Liver (tissue), 9 donors: ENCODE data around the gene ACVR2B. TPM values are rescaled to one million over a fixed set of nuclear protein-coding genes. Genes with fewer than 3 reads are reported as not detected.

ENCODE experiments used
- DNase-seq: peaks from one replicate; pipeline ENCODE4 v3.0.0-alpha.2; 2017; ENCODE audit warnings: low spot score
- H3K27ac ChIP-seq, 2 donors: one replicate each; pipeline ENCODE4 v1.7.0; 2013; ENCODE audit warnings: inconsistent platforms in 2 of 2, low read length in 2 of 2, control low read depth in 1 of 2, low read depth in 1 of 2, mild to moderate bottlenecking in 1 of 2
- H3K27me3 ChIP-seq, 4 donors: one replicate each; pipeline versions ENCODE4 v1.6.1 to v1.7.0; 2013; ENCODE audit warnings: low read length in 3 of 4, inconsistent platforms in 1 of 4, mild to moderate bottlenecking in 1 of 4, moderate library complexity in 1 of 4; ENCODE audit not compliant: control insufficient read depth in 4 of 4, insufficient read depth in 4 of 4
- H3K36me3 ChIP-seq, 4 donors: one replicate each; pipeline versions ENCODE4 v1.6.1 to v1.7.0; 2013; ENCODE audit warnings: low read length in 3 of 4, mild to moderate bottlenecking in 3 of 4, low read depth in 1 of 4, moderate library complexity in 1 of 4; ENCODE audit not compliant: control insufficient read depth in 4 of 4, insufficient read depth in 3 of 4
- H3K4me1 ChIP-seq, 4 donors: one replicate each; pipeline versions ENCODE4 v1.6.1 to v1.7.0; 2013; ENCODE audit warnings: low read length in 3 of 4, mild to moderate bottlenecking in 3 of 4, moderate library complexity in 1 of 4; ENCODE audit not compliant: control insufficient read depth in 4 of 4, insufficient read depth in 4 of 4
- H3K4me3 ChIP-seq, 3 donors: one replicate each; pipeline versions ENCODE4 v1.6.1 to v1.7.0; 2013; ENCODE audit warnings: low read length in 3 of 3, control low read depth in 1 of 3, low read depth in 1 of 3, mild to moderate bottlenecking in 1 of 3
- H3K9ac ChIP-seq, 2 donors: one replicate each; pipeline ENCODE4 v1.7.0; 2013; ENCODE audit warnings: low read length in 2 of 2, mild to moderate bottlenecking in 2 of 2, moderate library complexity in 2 of 2, control low read depth in 1 of 2, low read depth in 1 of 2
- H3K9me3 ChIP-seq, 4 donors: one replicate each; pipeline versions ENCODE4 v1.6.1 to v1.7.0; 2013; ENCODE audit warnings: low read length in 3 of 4; ENCODE audit not compliant: control insufficient read depth in 4 of 4
- ATF3 ChIP-seq: IDR thresholded peaks from 2 replicates; pipeline ENCODE4 v1.6.1; 2016; ENCODE audit warnings: antibody characterized with exemption
- FOXA1 ChIP-seq: IDR thresholded peaks from 2 replicates; pipeline ENCODE4 v1.6.1; 2016; ENCODE audit warnings: antibody characterized with exemption
- FOXA2 ChIP-seq: IDR thresholded peaks from 2 replicates; pipeline ENCODE4 v1.6.1; 2016; ENCODE audit warnings: antibody characterized with exemption
- HNF4A ChIP-seq, 2 donors: conservative IDR thresholded peaks; 2 replicates each; pipeline ENCODE4 v1.6.1; 2016; ENCODE audit warnings: antibody characterized with exemption in 2 of 2, mild to moderate bottlenecking in 2 of 2
- HNF4G ChIP-seq: IDR thresholded peaks from 2 replicates; pipeline ENCODE4 v1.6.1; 2016; ENCODE audit warnings: antibody characterized with exemption
- JUND ChIP-seq, 2 donors: IDR thresholded peaks; 2 replicates each; pipeline ENCODE4 v1.6.1; 2016; ENCODE audit warnings: antibody characterized with exemption in 2 of 2
- REST ChIP-seq: IDR thresholded peaks from 2 replicates; pipeline ENCODE4 v1.6.1; 2016; ENCODE audit warnings: antibody characterized with exemption, mild to moderate bottlenecking
- RXRA ChIP-seq, 2 donors: IDR thresholded peaks; 2 replicates each; pipeline ENCODE4 v1.6.1; 2017 to 2018; ENCODE audit warnings: antibody characterized with exemption in 2 of 2, mild to moderate bottlenecking in 1 of 2
- SP1 ChIP-seq: IDR thresholded peaks from 2 replicates; pipeline ENCODE4 v1.6.1; 2018; ENCODE audit warnings: antibody characterized with exemption, mild to moderate bottlenecking
- TAF1 ChIP-seq: conservative IDR thresholded peaks from 2 replicates; pipeline ENCODE4 v1.6.1; 2016; ENCODE audit warnings: antibody characterized with exemption, mild to moderate bottlenecking
- YY1 ChIP-seq: IDR thresholded peaks from 2 replicates; pipeline ENCODE4 v1.6.1; 2016; ENCODE audit warnings: antibody characterized with exemption, mild to moderate bottlenecking
- ZBTB33 ChIP-seq: IDR thresholded peaks from 2 replicates; pipeline ENCODE4 v1.6.1; 2016; ENCODE audit warnings: antibody characterized with exemption
- WGBS: extraction: QIAGEN DNeasy Blood & Tissue Kit; methylation state at CpG from one replicate; pipeline ENCODE4 v1.1.7; 2013; 5-methylcytosine and 5-hydroxymethylcytosine counted together
- polyA plus RNA-seq, 2 donors: library from polyadenylated mRNA; stranded (reverse) in 1 of 2; unstranded in 1 of 2; fragments of 200-250 nt in 1 of 2; fragments of >200 nt in 1 of 2; fragmentation: Nextera tagmentation in 1 of 2; extraction: Ambion mirVana in 1 of 2; gene quantifications; one replicate each; pipeline versions ENCODE4 v1.2.1 to v1.2.3, GENCODE V29; 2013 to 2015
- total RNA-seq, 2 donors: library from RNA; depleted of rRNA; stranded (reverse); fragments of >200 nt; gene quantifications; one replicate each; pipeline ENCODE4 v1.2.3, GENCODE V29; 2014
- donor health status: healthy.
- donor health status: healthy.
- donor health status: healthy.
- donor health status: healthy.
- donor health status: healthy.

Gene ACVR2B
- total and polyA plus RNA-seq, 4 donors: 1.2 to 7.4 (median 4.7) TPM

DNA sequence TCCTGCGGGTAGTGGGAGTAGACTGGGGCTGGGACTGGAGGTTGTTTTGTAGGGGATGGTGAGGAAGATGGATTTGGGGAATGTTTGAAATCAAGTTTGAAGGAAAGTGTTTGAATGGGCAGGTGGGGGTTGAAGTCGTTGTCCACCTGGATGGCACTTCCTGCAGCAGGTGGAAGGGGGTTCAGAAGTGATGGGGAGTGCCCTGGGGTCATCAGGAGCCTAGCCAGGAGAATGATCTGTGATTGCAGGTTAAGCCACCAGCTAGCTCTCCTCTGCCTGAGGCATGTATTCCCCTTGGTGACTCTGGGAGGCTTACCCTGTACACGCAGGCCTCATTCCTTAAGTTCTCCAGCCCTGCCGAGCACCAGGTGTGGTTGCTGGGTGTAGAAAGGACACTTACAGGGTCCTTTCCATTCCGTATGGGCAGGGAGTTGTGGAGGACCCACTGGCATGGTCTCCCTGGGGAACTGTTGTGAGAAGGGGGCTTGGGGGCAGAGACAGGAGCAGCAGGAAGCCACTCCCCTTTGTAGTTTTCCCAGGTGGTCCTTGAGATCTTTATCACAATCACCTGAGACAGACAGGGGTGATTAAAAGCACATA is 22.6 kb downstream of the ACVR2B start (continued):
- no peak for TF ChIP-seq TAF1
- TF ChIP-seq SP1: no peak
- TF ChIP-seq HNF4A (conservative IDR thresholded peaks at IDR 0.05): no peak
- no peak for TF ChIP-seq FOXA1

DNA sequence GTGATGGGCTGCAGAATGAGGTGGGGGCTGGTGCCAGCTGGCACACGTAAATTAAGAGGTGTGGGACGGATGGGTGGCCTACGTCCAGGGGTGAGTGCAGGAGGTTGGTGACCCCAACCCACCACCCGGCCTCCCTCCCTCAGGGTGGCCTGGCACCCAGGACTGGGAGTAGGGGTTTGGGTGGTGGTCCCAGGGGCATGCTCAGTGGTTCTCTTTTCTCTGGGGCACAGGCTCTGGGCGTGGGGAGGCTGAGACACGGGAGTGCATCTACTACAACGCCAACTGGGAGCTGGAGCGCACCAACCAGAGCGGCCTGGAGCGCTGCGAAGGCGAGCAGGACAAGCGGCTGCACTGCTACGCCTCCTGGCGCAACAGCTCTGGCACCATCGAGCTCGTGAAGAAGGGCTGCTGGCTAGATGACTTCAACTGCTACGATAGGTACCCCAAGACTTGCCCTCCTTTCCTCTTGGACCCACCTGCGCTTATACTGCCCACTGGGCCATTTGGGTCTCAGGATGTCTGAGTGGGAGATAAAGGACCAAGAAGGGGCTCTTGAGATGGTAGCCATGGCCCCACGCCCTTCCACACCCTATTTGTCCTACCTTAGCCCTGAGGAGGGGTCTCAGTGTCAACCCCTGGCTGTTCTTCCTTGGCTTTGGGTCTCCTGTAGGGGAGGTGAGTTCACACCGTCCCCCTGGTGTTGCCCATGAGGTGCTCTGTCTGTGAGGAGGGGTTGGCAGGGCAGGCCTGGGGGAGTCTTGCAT is 23.5 kb downstream of the ACVR2B start:
- Histone ChIP-seq H3K27ac (no peak overlapping the region), H3K9ac (no peak overlapping the region), H3K27me3 (no peaks in the 10 kb centered on the region), H3K36me3 (peaks cover 2 to 37% (median 19%) of the 10 kb centered on the region in 4 donors), H3K9me3 (no peaks in the 10 kb centered on the region), H3K4me3 (no peak overlapping the region), H3K4me1 (peaks cover 6 to 20% (median 8%) of the 10 kb centered on the region in 4 donors)
- no peak for DNase-seq
- TF ChIP-seq HNF4G (no peak), SP1 (no peak), TAF1 (no peak), ZBTB33 (no peak), FOXA2 (no peak)
- 95% methylated on average over 21 of the region's 21 CpGs for WGBS

DNA sequence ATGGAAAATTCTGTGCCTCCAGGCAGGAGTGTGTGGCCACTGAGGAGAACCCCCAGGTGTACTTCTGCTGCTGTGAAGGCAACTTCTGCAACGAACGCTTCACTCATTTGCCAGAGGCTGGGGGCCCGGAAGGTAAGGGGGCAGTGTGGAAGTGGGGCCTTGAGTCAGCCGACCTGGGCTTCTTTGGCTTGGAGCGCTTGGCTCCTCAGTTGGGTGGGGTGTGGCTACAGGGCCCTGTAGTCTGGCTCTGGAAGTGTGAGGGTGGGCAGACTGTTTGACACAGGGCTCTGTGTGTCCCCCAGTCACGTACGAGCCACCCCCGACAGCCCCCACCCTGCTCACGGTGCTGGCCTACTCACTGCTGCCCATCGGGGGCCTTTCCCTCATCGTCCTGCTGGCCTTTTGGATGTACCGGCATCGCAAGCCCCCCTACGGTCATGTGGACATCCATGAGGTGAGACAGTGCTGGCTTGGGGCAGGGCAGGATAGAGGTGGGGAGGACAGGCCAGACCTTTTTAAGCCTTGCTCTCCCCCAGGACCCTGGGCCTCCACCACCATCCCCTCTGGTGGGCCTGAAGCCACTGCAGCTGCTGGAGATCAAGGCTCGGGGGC is 24.3 kb downstream of the ACVR2B start:
- Histone ChIP-seq H3K4me3 (no peak overlapping the region), H3K4me1 (peaks cover 1 to 13% (median 3%) of the 10 kb centered on the region in 4 donors), H3K36me3 (peaks cover 2 to 44% (median 25%) of the 10 kb centered on the region in 4 donors), H3K27me3 (no peaks in the 10 kb centered on the region), H3K9ac (no peak overlapping the region), H3K27ac (no peak overlapping the region), H3K9me3 (no peaks in the 10 kb centered on the region)
- no peak for DNase-seq
- TF ChIP-seq HNF4A (conservative IDR thresholded peaks at IDR 0.05) (no peak), RXRA (IDR thresholded peaks at IDR 0.05) (no peak), JUND (IDR thresholded peaks at IDR 0.05) (no peak), SP1 (no peak), REST (no peak), YY1 (no peak), FOXA2 (no peak), TAF1 (no peak), ATF3 (no peak)
- WGBS: 95% methylated on average over 15 of the region's 15 CpGs
